ENCODE data around the gene ZBTB16. TPM values are rescaled to one million over a fixed set of nuclear protein-coding genes. Genes with fewer than 3 reads are reported as not detected.

Gene ZBTB16
- total RNA-seq, 3 donors from 2014 or later = 4.9 to 82.1 (median 48.8) TPM

- intact Hi-C loops (cut with DNase I, micrococcal nuclease) = no loop called here
- TF ChIP-seq, protein P1, sequence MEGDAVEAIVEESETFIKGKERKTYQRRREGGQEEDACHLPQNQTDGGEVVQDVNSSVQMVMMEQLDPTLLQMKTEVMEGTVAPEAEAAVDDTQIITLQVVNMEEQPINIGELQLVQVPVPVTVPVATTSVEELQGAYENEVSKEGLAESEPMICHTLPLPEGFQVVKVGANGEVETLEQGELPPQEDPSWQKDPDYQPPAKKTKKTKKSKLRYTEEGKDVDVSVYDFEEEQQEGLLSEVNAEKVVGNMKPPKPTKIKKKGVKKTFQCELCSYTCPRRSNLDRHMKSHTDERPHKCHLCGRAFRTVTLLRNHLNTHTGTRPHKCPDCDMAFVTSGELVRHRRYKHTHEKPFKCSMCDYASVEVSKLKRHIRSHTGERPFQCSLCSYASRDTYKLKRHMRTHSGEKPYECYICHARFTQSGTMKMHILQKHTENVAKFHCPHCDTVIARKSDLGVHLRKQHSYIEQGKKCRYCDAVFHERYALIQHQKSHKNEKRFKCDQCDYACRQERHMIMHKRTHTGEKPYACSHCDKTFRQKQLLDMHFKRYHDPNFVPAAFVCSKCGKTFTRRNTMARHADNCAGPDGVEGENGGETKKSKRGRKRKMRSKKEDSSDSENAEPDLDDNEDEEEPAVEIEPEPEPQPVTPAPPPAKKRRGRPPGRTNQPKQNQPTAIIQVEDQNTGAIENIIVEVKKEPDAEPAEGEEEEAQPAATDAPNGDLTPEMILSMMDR (IDR thresholded peaks at IDR 0.05) = no peak
- no peaks in the 10 kb centered on the region for H3K4me1 ChIP-seq (ENCODE audit: low read depth)
- ATAC-seq = peak; percentile 64
- no peaks in the 10 kb centered on the region for H3K36me3 ChIP-seq (ENCODE audit: low read depth)
- no peak within 1 kb of the TSS for H3K4me3 ChIP-seq
- no peaks in the 10 kb centered on the region for H3K9me3 ChIP-seq
- DNase-seq = peak; percentile 28 to 68 (median 34)
Observed at GRCh38 chr11:114295676-114296604, 236.4 kb downstream of the ZBTB16 start, which contains the start of gene NNMT. TSS of gene NNMT (plus strand) at chr11:114296399. CDS start at chr11:114296557, 158 bp downstream.

DNA sequence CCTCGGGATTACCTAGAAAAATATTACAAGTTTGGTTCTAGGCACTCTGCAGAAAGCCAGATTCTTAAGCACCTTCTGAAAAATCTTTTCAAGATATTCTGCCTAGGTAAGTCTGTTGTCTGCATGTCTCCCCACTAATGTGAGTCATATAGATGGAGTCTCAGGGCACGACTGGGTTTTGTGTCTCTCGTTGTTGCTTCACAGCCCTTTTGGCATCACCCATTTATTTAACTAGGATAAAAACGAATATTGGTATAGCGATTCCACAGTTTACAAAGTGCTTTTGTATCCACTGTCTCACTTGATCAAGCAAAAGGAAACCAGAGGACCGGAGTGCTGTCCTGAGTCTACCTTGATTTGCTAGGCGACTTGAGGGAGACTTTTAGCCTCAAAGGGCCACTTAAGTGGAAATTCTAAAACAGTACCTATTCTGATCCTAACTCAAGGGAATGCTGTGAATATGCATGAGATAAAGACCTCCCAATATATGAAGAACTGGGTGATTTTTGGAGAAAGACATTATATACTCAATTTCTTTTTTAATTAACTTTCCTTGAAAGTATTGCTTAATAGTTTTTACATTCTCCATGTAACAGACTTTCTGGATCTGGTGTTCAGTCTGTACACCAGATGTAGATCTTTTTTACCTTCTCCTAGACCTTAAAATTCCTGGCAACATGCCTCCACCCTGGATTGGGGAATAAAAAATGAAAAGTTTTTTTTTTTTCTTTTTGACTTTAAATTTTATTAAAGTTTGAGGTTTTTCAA is 237.3 kb downstream of the ZBTB16 start:
- H3K9me3 ChIP-seq = no peaks in the 10 kb centered on the region
- ATAC-seq (no peak), DNase-seq (no peak)
- no peaks in the 10 kb centered on the region for H3K4me1 ChIP-seq (ENCODE audit: low read depth)
- intact Hi-C loops (cut with DNase I, micrococcal nuclease) = no loop called here
- TF ChIP-seq, protein P1 (IDR thresholded peaks at IDR 0.05) = no peak
- H3K4me3 ChIP-seq = no peak overlapping the region
- H3K36me3 ChIP-seq (ENCODE audit: low read depth) = no peaks in the 10 kb centered on the region

DNA sequence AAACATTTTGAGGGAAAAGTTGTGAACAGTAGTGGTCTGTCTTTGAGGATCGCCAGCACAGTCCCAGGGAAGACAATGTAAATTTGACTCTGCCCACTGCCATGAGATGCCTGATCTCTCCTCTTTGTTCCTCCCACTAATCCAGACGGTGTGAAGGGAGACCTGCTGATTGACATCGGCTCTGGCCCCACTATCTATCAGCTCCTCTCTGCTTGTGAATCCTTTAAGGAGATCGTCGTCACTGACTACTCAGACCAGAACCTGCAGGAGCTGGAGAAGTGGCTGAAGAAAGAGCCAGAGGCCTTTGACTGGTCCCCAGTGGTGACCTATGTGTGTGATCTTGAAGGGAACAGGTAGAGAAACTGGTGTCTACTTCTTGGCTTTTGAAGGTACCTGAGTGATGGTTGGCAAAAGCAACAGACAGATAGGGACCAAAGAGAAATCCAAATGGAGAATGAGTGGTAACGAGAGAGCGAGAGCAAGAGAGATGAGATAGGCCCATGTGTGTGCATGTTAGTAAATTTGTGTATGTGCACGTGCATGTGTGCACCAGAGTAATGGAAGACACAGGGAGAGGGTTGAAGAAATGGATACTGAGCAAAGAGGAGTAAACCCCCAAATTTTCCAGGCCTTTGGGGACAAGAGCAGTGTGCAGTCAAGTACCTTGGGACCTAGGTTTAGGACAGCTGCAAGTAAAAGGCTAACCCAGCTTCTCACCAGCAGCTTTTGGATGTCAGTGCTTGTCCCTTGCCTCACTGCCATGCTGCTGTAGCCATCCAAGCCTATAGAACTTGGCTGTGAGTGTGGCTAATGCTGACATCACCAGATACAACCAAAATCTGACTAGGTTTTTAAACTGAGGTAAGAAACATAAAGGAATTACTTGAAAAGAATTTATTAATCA is 238.5 kb downstream of the ZBTB16 start:
- intact Hi-C loops (cut with DNase I, micrococcal nuclease) = no loop called here
- Histone ChIP-seq H3K4me3 (no peak overlapping the region), H3K4me1 (ENCODE audit: low read depth) (no peaks in the 10 kb centered on the region), H3K36me3 (ENCODE audit: low read depth) (no peaks in the 10 kb centered on the region), H3K9me3 (no peaks in the 10 kb centered on the region)
- TF ChIP-seq, protein P1 (IDR thresholded peaks at IDR 0.05) = no peak
- ATAC-seq (no peak), DNase-seq (no peak)

DNA sequence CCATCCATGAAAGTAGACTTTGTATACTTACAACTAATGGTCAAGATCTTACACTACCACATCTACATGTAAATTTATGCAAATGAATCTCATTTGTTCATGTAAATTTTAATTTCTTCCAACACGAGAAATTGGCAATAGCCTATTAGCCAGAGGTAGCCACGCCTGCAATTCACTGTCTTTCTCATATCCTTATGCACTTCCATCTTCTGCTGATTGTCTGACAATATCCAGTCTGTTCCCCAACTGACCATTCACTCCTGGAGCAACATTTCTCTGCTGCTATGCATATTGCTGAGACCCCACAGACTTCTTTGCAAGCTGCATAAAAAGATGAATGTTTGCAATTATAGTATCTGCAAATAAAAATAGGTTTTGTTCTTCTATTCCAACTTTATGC is 239.2 kb downstream of the ZBTB16 start:
- Histone ChIP-seq H3K4me1 (ENCODE audit: low read depth) (peaks cover 2% of the 10 kb centered on the region), H3K9me3 (no peaks in the 10 kb centered on the region), H3K4me3 (no peak overlapping the region), H3K36me3 (ENCODE audit: low read depth) (no peaks in the 10 kb centered on the region)
- DNase-seq (no peak), ATAC-seq (no peak)
- TF ChIP-seq, protein P1 (IDR thresholded peaks at IDR 0.05) = no peak
- intact Hi-C loops (cut with DNase I, micrococcal nuclease) = no loop called here

Other genes starting within 250 kb of the ZBTB16 start
- gene USP28, start 184.1 kb upstream of the ZBTB16 start, total RNA-seq = 10 to 100 TPM; 17.1 to 33.7 (median 20.2) TPM
- not detected for gene HTR3B, start 154.9 kb upstream of the ZBTB16 start, total RNA-seq
- gene HTR3A, start 84.6 kb upstream of the ZBTB16 start, total RNA-seq = 1 to 10 TPM in 1 of 3 donors, under 1 TPM in 1, not detected in 1; 0.17 to 4.1 TPM
- gene NNMT, start 236.7 kb downstream of the ZBTB16 start, total RNA-seq = 100 to 1,000 TPM in 1 of 3 donors, 10 to 100 TPM in 2; 13.1 to 112 (median 65.9) TPM

Measured in mucosa of descending colon (tissue), 3 donors.